H1 (cell line): Measurements from ENCODE around the gene ADCY5. TPM values are rescaled to one million over a fixed set of nuclear protein-coding genes. Genes with fewer than 3 reads are reported as not detected.

Experiments
- CTCF ChIA-PET: fragments of 300-600 bp; sonication (Branson Sonifier 250); formaldehyde crosslinking; loops from one replicate; lab custom pipeline; 2021; ENCODE audit not compliant: partially characterized antibody; lab: Charles Lee
- POLR2A ChIA-PET: fragments of 300-600 bp; sonication (Branson Sonifier 250); formaldehyde crosslinking; loops from one replicate; lab custom pipeline; 2021; ENCODE audit warnings: inconsistent platforms; ENCODE audit not compliant: partially characterized antibody; lab: Charles Lee
- DNase-seq, 2 experiments: peaks; one replicate each; pipeline versions ENCODE4 v3.0.0 to v3.0.0-alpha.2; 2010 to 2022; ENCODE audit warnings: low spot score in 2 of 2, low read depth in 1 of 2, mixed read lengths in 1 of 2
- FAIRE-seq: peaks from 2 replicates; lab custom pipeline; 2011; peaks lifted over from hg19 to GRCh38; lab: Jason Lieb, UNC
- H2AFZ ChIP-seq: 2 replicates; pipeline ENCODE4 v1.8.1; 2012; ENCODE audit warnings: low read length, inconsistent platforms
- H2AK5ac ChIP-seq: 2 replicates; pipeline ENCODE4 v1.6.1; 2013; ENCODE audit warnings: low read depth, low read length
- H2BK120ac ChIP-seq: replicated peaks from 2 replicates; pipeline ENCODE3; 2013; ENCODE audit warnings: low read depth, low read length, inconsistent platforms
- H2BK12ac ChIP-seq: 2 replicates; pipeline ENCODE4 v1.6.1; 2013; ENCODE audit warnings: low read depth, low read length
- H2BK15ac ChIP-seq: 2 replicates; pipeline ENCODE4 v1.6.1; 2013; ENCODE audit warnings: low read length
- H2BK20ac ChIP-seq: 2 replicates; pipeline ENCODE4 v1.6.1; 2013; ENCODE audit warnings: low read length
- H2BK5ac ChIP-seq: 2 replicates; pipeline ENCODE4 v1.6.1; 2013; ENCODE audit warnings: low read depth, low read length
- H3K14ac ChIP-seq: 2 replicates; pipeline ENCODE4 v1.6.1; 2013; ENCODE audit warnings: inconsistent platforms; ENCODE audit not compliant: insufficient read length
- H3K18ac ChIP-seq: 2 replicates; pipeline ENCODE4 v1.6.1; 2013; ENCODE audit warnings: low read length; ENCODE audit errors: extremely low read depth
- H3K23ac ChIP-seq: 2 replicates; pipeline ENCODE4 v1.6.1; 2013; ENCODE audit warnings: inconsistent platforms; ENCODE audit not compliant: insufficient read length
- H3K23me2 ChIP-seq: 2 replicates; pipeline ENCODE4 v1.6.1; 2013; ENCODE audit warnings: low read depth, low read length
- H3K27ac ChIP-seq: 2 replicates; pipeline ENCODE4 v1.6.1; 2011; ENCODE audit warnings: low read depth, low read length, inconsistent platforms
- H3K27me3 ChIP-seq, 4 experiments: replicated peaks in 1 of 4; 1 replicate in 1 of 4; 2 replicates in 3 of 4; pipeline versions ENCODE4 v1.6.1 to v1.8.1; 2011 to 2013; ENCODE audit warnings: low read length in 3 of 4, mild to moderate bottlenecking in 3 of 4, inconsistent platforms in 2 of 4, mixed read lengths in 2 of 4, moderate library complexity in 1 of 4; ENCODE audit not compliant: control insufficient read depth in 3 of 4, insufficient read depth in 3 of 4; ENCODE audit errors: extremely low read depth in 1 of 4
- H3K36me3 ChIP-seq, 4 experiments: 2 replicates each; pipeline versions ENCODE4 v1.6.1 to v1.8.1; 2011 to 2013; ENCODE audit warnings: mild to moderate bottlenecking in 4 of 4, low read length in 3 of 4, moderate library complexity in 2 of 4, control low read depth in 1 of 4, inconsistent platforms in 1 of 4; ENCODE audit not compliant: insufficient read depth in 4 of 4, control insufficient read depth in 2 of 4
- H3K4ac ChIP-seq: replicated peaks from 2 replicates; pipeline ENCODE3; 2013; ENCODE audit warnings: low read length, low read depth, mixed read lengths, inconsistent platforms; ENCODE audit not compliant: insufficient read length
- H3K4me1 ChIP-seq, 4 experiments: replicated peaks in 1 of 4; 1 replicate in 1 of 4; 2 replicates in 3 of 4; pipeline versions ENCODE4 v1.6.1 to v1.8.1; 2011 to 2013; ENCODE audit warnings: low read length in 3 of 4, inconsistent platforms in 2 of 4, mixed read lengths in 1 of 4; ENCODE audit not compliant: insufficient read depth in 4 of 4, control insufficient read depth in 3 of 4
- H3K4me2 ChIP-seq, 2 experiments: 2 replicates each; pipeline versions ENCODE4 v1.6.1 to v1.8.1; 2011 to 2013; ENCODE audit warnings: low read depth in 2 of 2, low read length in 2 of 2, control low read depth in 1 of 2, inconsistent platforms in 1 of 2, mild to moderate bottlenecking in 1 of 2; ENCODE audit not compliant: insufficient read depth in 1 of 2
- H3K4me3 ChIP-seq, 4 experiments: fragments of 200-600, 300-600 bp in 1 of 4; sonication (generic), shearing (Covaris generic), sonication (Bioruptor Twin) in 1 of 4; 2 replicates each; pipeline versions ENCODE4 v1.5.1 to v1.8.1; 2011 to 2016; ENCODE audit warnings: low read length in 4 of 4, low read depth in 3 of 4, control low read depth in 2 of 4, inconsistent platforms in 2 of 4, mild to moderate bottlenecking in 2 of 4, mixed read lengths in 1 of 4, moderate library complexity in 1 of 4; ENCODE audit not compliant: insufficient read depth in 2 of 4; ENCODE audit errors: extremely low read depth in 1 of 4
- H3K56ac ChIP-seq: replicated peaks from 2 replicates; pipeline ENCODE3; 2013; ENCODE audit warnings: low read depth, mild to moderate bottlenecking, mixed read lengths, low read length, inconsistent platforms; ENCODE audit not compliant: insufficient read length
- H3K79me1 ChIP-seq: 2 replicates; pipeline ENCODE4 v1.6.1; 2013; ENCODE audit warnings: low read depth, low read length, control low read depth
- H3K79me2 ChIP-seq, 2 experiments: 2 replicates each; pipeline versions ENCODE4 v1.6.1 to v1.8.1; 2012 to 2013; ENCODE audit warnings: low read length in 2 of 2, mild to moderate bottlenecking in 2 of 2, inconsistent platforms in 1 of 2; ENCODE audit not compliant: insufficient read depth in 2 of 2, control insufficient read depth in 1 of 2
- H3K9ac ChIP-seq, 4 experiments: replicated peaks in 1 of 4; 1 replicate in 1 of 4; 2 replicates in 3 of 4; pipeline versions ENCODE4 v1.6.1 to v1.8.1; 2011 to 2013; ENCODE audit warnings: low read depth in 3 of 4, low read length in 3 of 4, control low read depth in 2 of 4, mild to moderate bottlenecking in 2 of 4, moderate library complexity in 2 of 4, inconsistent platforms in 1 of 4; ENCODE audit errors: extremely low read depth in 1 of 4
- H3K9me3 ChIP-seq, 2 experiments: 2 replicates each; pipeline versions ENCODE4 v1.6.1 to v1.8.1; 2012 to 2013; ENCODE audit warnings: mild to moderate bottlenecking in 2 of 2, moderate library complexity in 2 of 2, control low read depth in 1 of 2, inconsistent platforms in 1 of 2, low read depth in 1 of 2, low read length in 1 of 2, mixed read lengths in 1 of 2; ENCODE audit not compliant: insufficient read depth in 2 of 2
- H4K20me1 ChIP-seq, 2 experiments: replicated peaks in 1 of 2; 2 replicates each; pipeline versions ENCODE3 to v1.8.1; 2011 to 2013; ENCODE audit warnings: inconsistent platforms in 2 of 2, low read length in 2 of 2, mild to moderate bottlenecking in 1 of 2; ENCODE audit not compliant: insufficient read depth in 2 of 2, control insufficient read depth in 1 of 2
- H4K5ac ChIP-seq: 2 replicates; pipeline ENCODE4 v1.6.1; 2013; ENCODE audit warnings: low read length, low read depth, mixed read lengths, inconsistent platforms; ENCODE audit not compliant: insufficient read length
- H4K8ac ChIP-seq: 2 replicates; pipeline ENCODE4 v1.8.0; 2013; ENCODE audit warnings: mild to moderate bottlenecking, moderate library complexity, low read length, inconsistent platforms; ENCODE audit not compliant: insufficient read depth; ENCODE audit errors: extremely low read depth
- H4K91ac ChIP-seq: replicated peaks from 2 replicates; pipeline ENCODE3; 2013; ENCODE audit warnings: low read length, mixed read lengths, inconsistent platforms; ENCODE audit not compliant: insufficient read length
- CTCF ChIP-seq, 3 experiments: IDR thresholded peaks; 1 replicate in 2 of 3; 2 replicates in 1 of 3; pipeline versions ENCODE4 v1.5.1 to v1.6.1; 2011; ENCODE audit warnings: low read length in 3 of 3, mild to moderate bottlenecking in 3 of 3, inconsistent platforms in 2 of 3, low read depth in 1 of 3, moderate library complexity in 1 of 3; ENCODE audit not compliant: insufficient read depth in 1 of 3; ENCODE audit errors: control extremely low read depth in 1 of 3
- RAD21 ChIP-seq, 2 experiments: IDR thresholded peaks in 1 of 2; conservative IDR thresholded peaks in 1 of 2; 2 replicates each; pipeline ENCODE4 v1.6.1; 2011; ENCODE audit warnings: low read depth in 2 of 2, low read length in 2 of 2, improper control_type of control experiment in 1 of 2, inconsistent platforms in 1 of 2, mild to moderate bottlenecking in 1 of 2, moderate library complexity in 1 of 2
- TCF12 ChIP-seq: IDR thresholded peaks from 2 replicates; pipeline ENCODE4 v1.6.1; 2011; ENCODE audit warnings: low read depth, mild to moderate bottlenecking, low read length
- ZNF274 ChIP-seq: IDR thresholded peaks from 2 replicates; pipeline ENCODE4 v1.7.0; 2012; ENCODE audit warnings: low read length, borderline replicate concordance; ENCODE audit errors: extremely low read depth
- WGBS, 2 experiments: shearing (Covaris generic) in 1 of 2; methylation state at CpG; one replicate each; pipeline versions ENCODE4 v1.1.6 to v1.1.7; 2013 to 2015; ENCODE audit warnings: low lambda C conversion rate in 2 of 2, mixed read lengths in 2 of 2, inconsistent platforms in 1 of 2, low coverage in 1 of 2, missing lambda C conversion rate in 1 of 2; ENCODE audit not compliant: insufficient replicate concordance in 2 of 2, insufficient coverage in 1 of 2, insufficient read length in 1 of 2; ENCODE audit errors: extremely low coverage in 1 of 2, missing lambda C conversion rate in 1 of 2; 5-methylcytosine and 5-hydroxymethylcytosine counted together
- polyA plus RNA-seq, 7 experiments: library from polyadenylated mRNA; depleted of rRNA in 3 of 7; stranded (reverse) in 5 of 7; unstranded in 2 of 7; fragments of >200 nt in 5 of 7; fragments of 200-250 nt in 2 of 7; gene quantifications; 1 replicate in 5 of 7; 2 replicates in 1 of 7; 4 replicates in 1 of 7; pipeline versions ENCODE4 v1.2.1 to v1.2.3, GENCODE V29; 2011 to 2013; ENCODE audit warnings: missing spikeins in 2 of 7, mixed read lengths in 2 of 7
- total RNA-seq: library from RNA; stranded (reverse); fragmentation: NEBNext Ultra II Directional; extraction: Animal tissue kit (Norgen Biotek cat#: 25700); gene quantifications from 2 replicates; pipeline ENCODE4 v1.2.1, GENCODE V29; 2021

Gene ADCY5
- total and polyA plus RNA-seq, 2 of the 8 experiments (the other 6 are each of a cell fraction or from before 2014, with no cell fraction given): 18.9 to 40.8 TPM

- Histone ChIP-seq H3K4ac (peak overlapping the region; percentile 8), H4K8ac (0 out of 2 replicates have a peak overlapping the region, but pooled peaks have one; percentile 82), H3K4me1 (peaks cover 0 to 5% (median 1%) of the 10 kb centered on the region in 4 experiments; a peak in 3 of 7 replicates), H3K14ac (no peak overlapping the region), H3K27ac (no peak overlapping the region), H3K27me3 (no peaks in the 10 kb centered on the region), H3K9me3 (no peaks in the 10 kb centered on the region), H2BK5ac (peak overlapping the region; percentile 32; the same call in 1 of the 2 replicates), H4K91ac (peak overlapping the region; percentile 25), H3K56ac (no peak overlapping the region), H3K36me3 (no peaks in the 10 kb centered on the region), H3K23me2 (no peaks in the 10 kb centered on the region), H3K4me3 (no peak overlapping the region), H2AK5ac (no peak overlapping the region), H3K4me2 (no peak overlapping the region), H3K79me1 (no peaks in the 10 kb centered on the region), H3K79me2 (no peaks in the 10 kb centered on the region), H3K9ac (no peak overlapping the region), H2AFZ (no peak overlapping the region), H3K23ac (no peak overlapping the region), H4K20me1 (peaks cover 0 to 3% of the 10 kb centered on the region in 2 experiments), H2BK12ac (no peak overlapping the region; the same call in 1 of the 2 replicates), H2BK20ac (no peak overlapping the region), H4K5ac (no peak overlapping the region), H2BK120ac (no peak overlapping the region), H3K18ac (no peak overlapping the region), H2BK15ac (0 out of 2 replicates have a peak overlapping the region, but pooled peaks have one; percentile 81)
- ChIA-PET POLR2A (interaction anchor here (0.6 to 1.2 kb wide), 2 partner anchors 14 to 116 kb away, joined by 4 to 7 read pairs; no protein-coding TSS in a partner anchor), CTCF (interaction anchor here (0.5 to 22.2 kb wide), 48 partner anchors 9 to 1237 kb away, joined by 3 to 245 read pairs (median 6); partner anchors contain the start of gene ADCY5)
- WGBS, 2 experiments: 27% methylated on average over 13 of the region's 13 CpGs; no CpG with 5 or more reads in 1 of the 2 experiments
- DNase-seq (peak in 1 of 2 experiments; percentile 96), FAIRE-seq (peak; percentile 45)
- TF ChIP-seq RAD21 (IDR thresholded peaks at IDR 0.05 in 1 of 2, conservative IDR thresholded peaks at IDR 0.05 in 1 of 2; ENCODE audit: low read depth in 2 of 2, low read length in 2 of 2): peak; percentile 86 to 88
- TF ChIP-seq CTCF (IDR thresholded peaks at IDR 0.05; ENCODE audit: control extremely low read depth in 1 of 3, insufficient read depth in 1 of 3, low read depth in 1 of 3, low read length in 3 of 3): peak in 2 of 3 experiments; percentile 90 to 94; a peak in 3 of 4 replicates
- 0 out of 2 replicates have a peak, but pooled peaks have one; percentile 21 for TF ChIP-seq TCF12
- TF ChIP-seq ZNF274: no peak
Observed at GRCh38 chr3:123328851-123329635, 119.8 kb downstream of the ADCY5 start.
